Muscle of leg (tissue), 11 donors: Measurements from ENCODE around the gene PTRHD1. TPM values are rescaled to one million over a fixed set of nuclear protein-coding genes. Genes with fewer than 3 reads are reported as not detected.

ENCODE experiments used
- DNase-seq: peaks from one replicate; pipeline ENCODE4 v3.0.0; 2013
- H3K27ac ChIP-seq: one replicate; pipeline ENCODE4 v1.5.1; 2013; ENCODE audit warnings: mild to moderate bottlenecking, low read length, control low read depth
- H3K27me3 ChIP-seq: one replicate; pipeline ENCODE4 v1.6.1; 2013; ENCODE audit warnings: low read length; ENCODE audit not compliant: control insufficient read depth, insufficient read depth
- H3K36me3 ChIP-seq: one replicate; pipeline ENCODE4 v1.6.1; 2013; ENCODE audit warnings: low read length; ENCODE audit not compliant: control insufficient read depth, insufficient read depth
- H3K4me1 ChIP-seq: one replicate; pipeline ENCODE4 v1.6.1; 2013; ENCODE audit warnings: low read length; ENCODE audit not compliant: control insufficient read depth, insufficient read depth
- H3K4me3 ChIP-seq: one replicate; pipeline ENCODE4 v1.5.1; 2013; ENCODE audit warnings: low read length, control low read depth
- H3K9me3 ChIP-seq: replicated peaks from 2 replicates; pipeline ENCODE4 v1.6.1; 2013; ENCODE audit warnings: low read depth, low read length; ENCODE audit not compliant: control insufficient read depth
- WGBS: methylation state at CpG from one replicate; pipeline ENCODE4 v1.1.5; 2013; ENCODE audit warnings: missing lambda C conversion rate; ENCODE audit not compliant: insufficient coverage; 5-methylcytosine and 5-hydroxymethylcytosine counted together
- polyA plus RNA-seq, 8 donors: library from polyadenylated mRNA; unstranded; fragments of 120-200 nt; gene quantifications; one replicate each; pipeline versions ENCODE4 v1.2.1 to v1.2.3, GENCODE V29; 2013; ENCODE audit warnings: inconsistent platforms in 1 of 8, low replicate concordance in 1 of 8; ENCODE audit not compliant: insufficient read length in 8 of 8, insufficient read depth in 1 of 8
- total RNA-seq: library from RNA; stranded (reverse); fragments of 120-200 nt; gene quantifications from one replicate; pipeline ENCODE4 v1.2.4, GENCODE V29; 2013

Gene PTRHD1
- total and polyA plus RNA-seq, 9 donors = 35.9 to 60.9 (median 42.1) TPM

DNA sequence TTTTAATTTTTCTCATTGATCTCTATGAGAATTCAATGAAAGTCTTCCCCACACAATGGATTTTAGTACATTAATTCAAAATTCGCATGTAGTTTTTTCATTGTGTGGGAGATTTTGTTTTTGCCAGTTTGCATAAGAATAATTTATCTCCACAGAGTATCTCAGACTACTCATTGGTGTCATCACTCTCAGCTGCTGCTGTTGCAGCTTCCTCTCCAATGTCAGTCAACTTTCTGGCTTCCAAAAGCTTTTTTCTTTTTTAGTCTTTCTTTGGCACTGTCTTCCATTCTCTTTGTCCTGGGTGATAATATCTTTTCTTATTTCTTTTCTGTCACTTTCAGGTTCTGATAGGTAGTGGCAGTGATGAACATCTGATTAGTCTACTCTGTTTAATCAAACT is 50.5 kb downstream of the PTRHD1 start:
- H3K27ac ChIP-seq = no peak overlapping the region

DNA sequence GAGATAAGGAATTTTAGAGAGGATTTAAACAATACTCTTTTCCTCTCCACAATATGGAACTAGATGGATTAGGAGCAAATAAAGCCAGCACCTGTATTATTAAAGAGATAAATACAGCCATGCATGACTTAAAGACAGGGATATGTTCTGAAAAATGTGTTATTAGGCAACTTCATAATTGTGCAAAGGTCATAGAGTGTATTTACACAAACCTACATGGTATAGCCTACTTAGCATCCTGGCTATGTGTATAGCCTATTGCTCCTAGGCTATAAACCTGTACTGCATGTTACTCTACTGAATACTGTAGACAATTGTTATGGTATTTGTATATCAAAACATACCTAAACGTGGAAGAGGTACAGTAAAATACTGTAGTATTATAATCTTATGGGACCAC is 53.0 kb downstream of the PTRHD1 start:
- WGBS = no CpG with 5 or more reads among the region's 1 CpG
- Histone ChIP-seq H3K27ac (no peak overlapping the region), H3K9me3 (no peaks in the 10 kb centered on the region), H3K36me3 (peaks cover 25% of the 10 kb centered on the region), H3K4me1 (no peaks in the 10 kb centered on the region), H3K27me3 (no peaks in the 10 kb centered on the region), H3K4me3 (no peak overlapping the region)
- DNase-seq = no peak

More for the DNA sequence above, 50.5 kb downstream of the PTRHD1 start:
- DNase-seq = no peak
- whole genome bisulfite sequencing = no CpG with 5 or more reads among the region's 1 CpG
- Histone ChIP-seq H3K27me3 (no peaks in the 10 kb centered on the region), H3K4me3 (no peak overlapping the region), H3K36me3 (peaks cover 26% of the 10 kb centered on the region), H3K4me1 (no peaks in the 10 kb centered on the region), H3K9me3 (no peaks in the 10 kb centered on the region)

Other genes with a start within 250 kb of the PTRHD1 start
- gene CENPO, start within 50 bp of the PTRHD1 start, total RNA-seq = 11.7 TPM
- 10 to 100 TPM; 14.6 to 22.2 (median 18.2) TPM for gene CENPO, start within 50 bp of the PTRHD1 start, polyA plus RNA-seq
- gene ADCY3, start 126.8 kb upstream of the PTRHD1 start, total RNA-seq = 19.7 TPM
- gene ADCY3, start 126.8 kb upstream of the PTRHD1 start, polyA plus RNA-seq = 10 to 100 TPM; 20.4 to 37.7 (median 30.0) TPM
- gene DNAJC27, start 178.6 kb upstream of the PTRHD1 start, total RNA-seq = 5.4 TPM
- 1 to 10 TPM; 4.7 to 6.1 (median 5.3) TPM for gene DNAJC27, start 178.6 kb upstream of the PTRHD1 start, polyA plus RNA-seq
- gene EFR3B, start 248.7 kb upstream of the PTRHD1 start, total RNA-seq = 3.2 TPM
- 1 to 10 TPM; 3.5 to 5.5 (median 4.8) TPM for gene EFR3B, start 248.7 kb upstream of the PTRHD1 start, polyA plus RNA-seq